ENCODE results near the gene SUPT3H. TPM values are rescaled to one million over a fixed set of nuclear protein-coding genes. Genes with fewer than 3 reads are reported as not detected.

Gene SUPT3H
- total RNA-seq, 1 experiment from 2014 or later = 10.3 TPM

- no peaks in the 10 kb centered on the region for H3K36me3 Mint-ChIP-seq (ENCODE audit: insufficient read depth, unreplicated experiment)
- no peak overlapping the region for H3K27ac Mint-ChIP-seq (ENCODE audit: unreplicated experiment)
- H3K4me1 Mint-ChIP-seq (ENCODE audit: low read depth, unreplicated experiment) = no peaks in the 10 kb centered on the region
- no peak for DNase-seq
- TF ChIP-seq CTCF (IDR thresholded peaks at IDR 0.05; ENCODE audit: unreplicated experiment) = no peak
- intact Hi-C loops (cut with micrococcal nuclease; ENCODE audit: unreplicated experiment) = no loop called here
- H3K4me3 Mint-ChIP-seq (ENCODE audit: low read depth, unreplicated experiment) = no peak overlapping the region
- H3K9me3 Mint-ChIP-seq (ENCODE audit: low read depth, unreplicated experiment) = no peaks in the 10 kb centered on the region
- H3K27me3 Mint-ChIP-seq (ENCODE audit: unreplicated experiment) = peaks cover 56% of the 10 kb centered on the region
- CTCF ChIA-PET = no interaction called here
- BruUV-seq (replicated peaks) = no TSS peak
Measured at GRCh38 chr6:44782892-44783291, 594.8 kb downstream of the SUPT3H start.

GRCh38 chr6:44781912-44782597, 595.7 kb downstream of the SUPT3H start:
- Mint-ChIP-seq H3K4me1 (ENCODE audit: low read depth, unreplicated experiment) (no peaks in the 10 kb centered on the region), H3K36me3 (ENCODE audit: insufficient read depth, unreplicated experiment) (no peaks in the 10 kb centered on the region), H3K27ac (ENCODE audit: unreplicated experiment) (no peak overlapping the region), H3K4me3 (ENCODE audit: low read depth, unreplicated experiment) (no peak overlapping the region), H3K9me3 (ENCODE audit: low read depth, unreplicated experiment) (no peaks in the 10 kb centered on the region), H3K27me3 (ENCODE audit: unreplicated experiment) (peaks cover 47% of the 10 kb centered on the region)
- DNase-seq = no peak
- intact Hi-C loops (cut with micrococcal nuclease; ENCODE audit: unreplicated experiment) = no loop called here
- TF ChIP-seq CTCF (IDR thresholded peaks at IDR 0.05; ENCODE audit: unreplicated experiment) = no peak
- BruUV-seq (replicated peaks) = no TSS peak
- CTCF ChIA-PET = no interaction called here

GRCh38 chr6:44780161-44780560, 597.6 kb downstream of the SUPT3H start:
- CTCF ChIA-PET = no interaction called here
- intact Hi-C loops (cut with micrococcal nuclease; ENCODE audit: unreplicated experiment) = no loop called here
- DNase-seq = no peak
- H3K27me3 Mint-ChIP-seq (ENCODE audit: unreplicated experiment) = peaks cover 49% of the 10 kb centered on the region
- no peak overlapping the region for H3K4me3 Mint-ChIP-seq (ENCODE audit: low read depth, unreplicated experiment)
- H3K9me3 Mint-ChIP-seq (ENCODE audit: low read depth, unreplicated experiment) = no peaks in the 10 kb centered on the region
- no peak for TF ChIP-seq CTCF (IDR thresholded peaks at IDR 0.05; ENCODE audit: unreplicated experiment)
- H3K4me1 Mint-ChIP-seq (ENCODE audit: low read depth, unreplicated experiment) = no peaks in the 10 kb centered on the region
- no peaks in the 10 kb centered on the region for H3K36me3 Mint-ChIP-seq (ENCODE audit: insufficient read depth, unreplicated experiment)
- no TSS peak for BruUV-seq (replicated peaks)
- no peak overlapping the region for H3K27ac Mint-ChIP-seq (ENCODE audit: unreplicated experiment)

GRCh38 chr6:44779130-44779826, 598.5 kb downstream of the SUPT3H start:
- no peak overlapping the region for H3K27ac Mint-ChIP-seq (ENCODE audit: unreplicated experiment)
- H3K27me3 Mint-ChIP-seq (ENCODE audit: unreplicated experiment) = peaks cover 49% of the 10 kb centered on the region
- no peak for TF ChIP-seq CTCF (IDR thresholded peaks at IDR 0.05; ENCODE audit: unreplicated experiment)
- BruUV-seq (replicated peaks) = no TSS peak
- no peaks in the 10 kb centered on the region for H3K9me3 Mint-ChIP-seq (ENCODE audit: low read depth, unreplicated experiment)
- H3K4me1 Mint-ChIP-seq (ENCODE audit: low read depth, unreplicated experiment) = no peaks in the 10 kb centered on the region
- intact Hi-C loops (cut with micrococcal nuclease; ENCODE audit: unreplicated experiment) = no loop called here
- no peak for DNase-seq
- CTCF ChIA-PET = no interaction called here
- H3K4me3 Mint-ChIP-seq (ENCODE audit: low read depth, unreplicated experiment) = no peak overlapping the region
- no peaks in the 10 kb centered on the region for H3K36me3 Mint-ChIP-seq (ENCODE audit: insufficient read depth, unreplicated experiment)

Small RNA genes lying within 50 kb of the gene (microRNA-seq; reads per million reads assigned to microRNA genes)
- not detected for gene MIR586

Other genes with a start within 250 kb of the SUPT3H start
- gene RUNX2, start 49.6 kb downstream of the SUPT3H start, total RNA-seq (2022) = 0.54 and 0.66 TPM in 2 replicates

Data from Calu3 (cell line).